K562 (cell line): ENCODE data around the gene KDM4C.
"Not testable (repeated sequence)": the region's sequence is repeated elsewhere in the genome, so short reads cannot be mapped to it uniquely, and the experiment has no call there.

Experiments used
- ARNT ChIP-seq, 2 experiments: fragments of 450-650 bp; IDR thresholded peaks; 2 replicates each; pipeline ENCODE4 v1.6.1; 2016; ENCODE audit warnings: mild to moderate bottlenecking in 1 of 2
- CCAR2 ChIP-seq: fragments of 200-400 bp; formaldehyde crosslinking; IDR thresholded peaks from 2 replicates; pipeline ENCODE4 v1.6.1; 2017; ENCODE audit warnings: mild to moderate bottlenecking, low read depth, low read length
- NFXL1 ChIP-seq: fragments of 450-650 bp; formaldehyde crosslinking; IDR thresholded peaks from 2 replicates; pipeline ENCODE4 v1.4.0; 2021; ENCODE audit warnings: mild to moderate bottlenecking
- TF ChIP-seq, protein P1 (sequence below): fragments of 450-650 bp; formaldehyde crosslinking; IDR thresholded peaks from 2 replicates; pipeline ENCODE4 v1.4.0; 2020; ENCODE audit warnings: mild to moderate bottlenecking, moderate library complexity

DNA sequence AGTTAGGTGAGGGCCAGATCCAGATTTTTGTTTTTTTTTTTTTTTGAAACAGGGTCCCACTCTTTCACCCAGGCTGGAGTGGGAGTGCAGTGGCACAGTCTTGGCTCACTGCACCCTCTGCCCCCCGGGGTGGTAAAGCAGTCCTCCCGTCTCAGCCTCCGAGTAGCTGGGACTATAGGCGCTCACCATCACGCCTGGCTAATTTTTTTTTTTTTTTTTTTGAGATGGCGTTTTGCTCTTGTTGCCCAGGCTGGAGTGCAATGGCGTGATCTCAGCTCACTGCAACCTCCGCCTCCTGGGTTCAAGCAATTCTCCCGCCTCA lies 31.2 kb downstream of the KDM4C start:
- TF ChIP-seq, protein P1, sequence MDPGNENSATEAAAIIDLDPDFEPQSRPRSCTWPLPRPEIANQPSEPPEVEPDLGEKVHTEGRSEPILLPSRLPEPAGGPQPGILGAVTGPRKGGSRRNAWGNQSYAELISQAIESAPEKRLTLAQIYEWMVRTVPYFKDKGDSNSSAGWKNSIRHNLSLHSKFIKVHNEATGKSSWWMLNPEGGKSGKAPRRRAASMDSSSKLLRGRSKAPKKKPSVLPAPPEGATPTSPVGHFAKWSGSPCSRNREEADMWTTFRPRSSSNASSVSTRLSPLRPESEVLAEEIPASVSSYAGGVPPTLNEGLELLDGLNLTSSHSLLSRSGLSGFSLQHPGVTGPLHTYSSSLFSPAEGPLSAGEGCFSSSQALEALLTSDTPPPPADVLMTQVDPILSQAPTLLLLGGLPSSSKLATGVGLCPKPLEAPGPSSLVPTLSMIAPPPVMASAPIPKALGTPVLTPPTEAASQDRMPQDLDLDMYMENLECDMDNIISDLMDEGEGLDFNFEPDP (CRISPR knock-in tag): not testable (repeated sequence)
- TF ChIP-seq NFXL1; ARNT (IDR thresholded peaks at IDR 0.05); CCAR2: not testable (repeated sequence)
